Measurements from ENCODE around the gene FTO.

The FTO gene

DNA sequence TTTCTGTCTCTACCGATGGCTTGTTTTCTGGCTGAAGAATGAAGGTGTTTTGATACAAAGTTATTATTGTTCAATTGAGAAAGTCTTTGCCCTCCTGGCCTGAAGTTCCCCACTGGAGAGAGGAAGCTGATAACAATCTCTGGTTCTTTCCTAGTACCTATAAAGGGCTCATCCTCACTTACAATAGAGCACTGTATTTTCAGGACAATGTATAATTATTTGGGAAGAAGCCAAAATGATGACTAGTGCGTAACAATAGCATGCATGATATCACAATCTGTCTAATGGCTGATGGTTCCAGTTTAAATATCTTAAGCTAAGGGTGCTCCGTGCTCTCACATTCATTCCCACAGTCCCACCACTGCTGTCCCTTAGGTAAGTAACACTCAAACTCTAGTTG is 351.9 kb downstream of the FTO start:
- TF ChIP-seq, protein P1, sequence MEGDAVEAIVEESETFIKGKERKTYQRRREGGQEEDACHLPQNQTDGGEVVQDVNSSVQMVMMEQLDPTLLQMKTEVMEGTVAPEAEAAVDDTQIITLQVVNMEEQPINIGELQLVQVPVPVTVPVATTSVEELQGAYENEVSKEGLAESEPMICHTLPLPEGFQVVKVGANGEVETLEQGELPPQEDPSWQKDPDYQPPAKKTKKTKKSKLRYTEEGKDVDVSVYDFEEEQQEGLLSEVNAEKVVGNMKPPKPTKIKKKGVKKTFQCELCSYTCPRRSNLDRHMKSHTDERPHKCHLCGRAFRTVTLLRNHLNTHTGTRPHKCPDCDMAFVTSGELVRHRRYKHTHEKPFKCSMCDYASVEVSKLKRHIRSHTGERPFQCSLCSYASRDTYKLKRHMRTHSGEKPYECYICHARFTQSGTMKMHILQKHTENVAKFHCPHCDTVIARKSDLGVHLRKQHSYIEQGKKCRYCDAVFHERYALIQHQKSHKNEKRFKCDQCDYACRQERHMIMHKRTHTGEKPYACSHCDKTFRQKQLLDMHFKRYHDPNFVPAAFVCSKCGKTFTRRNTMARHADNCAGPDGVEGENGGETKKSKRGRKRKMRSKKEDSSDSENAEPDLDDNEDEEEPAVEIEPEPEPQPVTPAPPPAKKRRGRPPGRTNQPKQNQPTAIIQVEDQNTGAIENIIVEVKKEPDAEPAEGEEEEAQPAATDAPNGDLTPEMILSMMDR (IDR thresholded peaks at IDR 0.05; ENCODE audit: control insufficient read depth, insufficient read depth, low read depth, low read length, missing control alignments): no peak
- no peak for DNase-seq (ENCODE audit: low read depth)
- H3K4me3 ChIP-seq (ENCODE audit: control insufficient read depth, low read depth, low read length): no peak overlapping the region

DNA sequence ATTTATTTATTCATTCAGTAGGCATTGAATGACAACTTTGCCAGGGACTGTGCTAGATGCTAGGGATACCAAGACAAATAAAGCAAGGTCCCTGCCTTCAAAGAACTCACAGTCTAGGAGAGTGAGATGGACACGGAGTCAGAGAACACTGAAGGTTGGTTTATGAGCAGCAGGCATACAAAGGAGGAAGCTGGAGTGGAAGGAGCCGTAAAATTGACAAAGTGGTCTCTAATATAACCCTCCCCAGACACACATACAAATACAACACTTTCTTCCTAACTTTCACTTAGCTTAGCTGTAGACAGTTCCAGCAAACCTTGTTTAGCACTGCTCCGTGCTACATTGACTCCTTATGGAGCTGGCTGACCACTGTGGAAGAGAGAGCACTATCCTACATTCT is 353.0 kb downstream of the FTO start:
- TF ChIP-seq, protein P1 (IDR thresholded peaks at IDR 0.05; ENCODE audit: control insufficient read depth, insufficient read depth, low read depth, low read length, missing control alignments): no peak
- no peak overlapping the region for H3K4me3 ChIP-seq (ENCODE audit: control insufficient read depth, low read depth, low read length)
- no peak for DNase-seq (ENCODE audit: low read depth)

DNA sequence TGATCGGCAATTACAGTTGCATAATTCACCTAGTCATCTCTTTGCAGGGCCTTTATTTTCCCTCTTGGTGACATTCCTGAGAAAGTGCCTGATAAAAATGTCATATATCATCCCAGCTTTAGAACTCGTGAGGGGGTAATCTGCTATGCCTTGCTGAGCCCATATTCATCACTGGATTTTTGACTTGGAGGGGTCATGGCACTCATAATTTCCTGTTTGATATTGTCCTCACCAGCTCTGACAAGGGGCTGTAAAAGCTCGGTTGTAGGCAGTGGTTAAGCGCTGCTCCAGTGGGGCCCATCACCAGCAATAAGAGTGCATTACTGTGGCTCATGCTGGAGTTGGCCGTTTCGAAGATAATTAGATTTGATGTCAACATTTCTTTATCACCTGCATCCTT is 355.4 kb downstream of the FTO start:
- no peak for DNase-seq (ENCODE audit: low read depth)
- no peak overlapping the region for H3K4me3 ChIP-seq (ENCODE audit: control insufficient read depth, low read depth, low read length)
- TF ChIP-seq, protein P1 (IDR thresholded peaks at IDR 0.05; ENCODE audit: control insufficient read depth, insufficient read depth, low read depth, low read length, missing control alignments): no peak

DNA sequence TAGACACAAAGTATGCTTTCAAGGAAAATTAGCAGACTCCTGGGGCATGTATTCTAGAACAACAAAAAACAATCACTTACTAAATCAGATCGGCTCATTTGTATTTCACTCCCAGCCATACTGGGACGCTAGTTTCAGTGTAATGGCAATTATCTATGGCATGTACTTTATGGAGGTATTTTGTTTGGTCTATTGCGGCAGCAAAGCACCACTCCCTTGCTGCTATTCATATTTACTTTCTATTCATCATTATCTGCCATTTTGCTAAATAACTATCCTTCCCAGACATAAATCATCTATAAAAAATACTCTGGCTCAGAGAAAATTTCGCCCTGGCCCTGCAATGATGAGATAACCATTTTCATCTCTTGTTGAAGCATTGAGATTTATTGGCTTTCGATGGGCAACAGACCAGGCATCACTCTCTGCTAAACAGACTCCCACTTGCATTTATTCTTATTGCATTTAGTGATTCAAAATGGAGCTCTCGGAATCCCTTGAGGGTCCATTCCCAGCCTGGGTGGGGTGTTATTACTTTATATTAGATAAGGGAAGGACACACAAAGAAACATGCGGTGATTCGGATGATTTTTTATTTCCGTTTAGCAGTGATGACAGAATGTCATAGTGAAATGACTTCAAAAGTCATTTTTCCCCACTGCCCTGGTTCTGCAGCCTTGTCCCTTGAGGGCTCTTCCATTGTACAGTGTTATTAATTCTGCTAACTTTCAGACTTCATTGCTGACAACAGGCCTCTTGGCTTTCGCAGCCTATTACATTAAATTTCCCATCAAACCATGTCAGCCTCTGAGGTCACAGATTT is 356.9 kb downstream of the FTO start:
- TF ChIP-seq, protein P1 (IDR thresholded peaks at IDR 0.05; ENCODE audit: control insufficient read depth, insufficient read depth, low read depth, low read length, missing control alignments): no peak
- DNase-seq (ENCODE audit: low read depth): no peak
- H3K4me3 ChIP-seq (ENCODE audit: control insufficient read depth, low read depth, low read length): no peak overlapping the region

DNA sequence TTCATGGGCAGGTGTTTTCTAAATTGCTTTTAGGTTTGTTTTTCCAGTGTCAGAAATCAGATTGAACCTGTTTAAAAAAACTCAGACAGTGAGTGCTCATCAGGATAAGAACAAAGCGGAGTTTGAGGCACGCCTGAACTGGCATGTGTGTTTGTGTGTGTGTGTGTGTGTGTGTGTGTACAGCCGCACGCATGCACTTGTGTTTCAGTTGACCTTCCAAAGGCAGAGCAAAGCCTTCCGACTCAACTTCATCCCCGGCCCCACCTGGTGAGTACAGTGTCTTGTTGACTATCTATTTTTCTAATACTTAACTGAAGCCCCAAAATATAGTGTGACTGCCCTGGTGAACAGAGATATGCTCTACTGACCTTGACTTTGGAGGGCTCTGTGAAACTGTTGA is 357.5 kb downstream of the FTO start:
- TF ChIP-seq, protein P1 (IDR thresholded peaks at IDR 0.05; ENCODE audit: control insufficient read depth, insufficient read depth, low read depth, low read length, missing control alignments): no peak
- DNase-seq (ENCODE audit: low read depth): no peak
- H3K4me3 ChIP-seq (ENCODE audit: control insufficient read depth, low read depth, low read length): no peak overlapping the region

DNA sequence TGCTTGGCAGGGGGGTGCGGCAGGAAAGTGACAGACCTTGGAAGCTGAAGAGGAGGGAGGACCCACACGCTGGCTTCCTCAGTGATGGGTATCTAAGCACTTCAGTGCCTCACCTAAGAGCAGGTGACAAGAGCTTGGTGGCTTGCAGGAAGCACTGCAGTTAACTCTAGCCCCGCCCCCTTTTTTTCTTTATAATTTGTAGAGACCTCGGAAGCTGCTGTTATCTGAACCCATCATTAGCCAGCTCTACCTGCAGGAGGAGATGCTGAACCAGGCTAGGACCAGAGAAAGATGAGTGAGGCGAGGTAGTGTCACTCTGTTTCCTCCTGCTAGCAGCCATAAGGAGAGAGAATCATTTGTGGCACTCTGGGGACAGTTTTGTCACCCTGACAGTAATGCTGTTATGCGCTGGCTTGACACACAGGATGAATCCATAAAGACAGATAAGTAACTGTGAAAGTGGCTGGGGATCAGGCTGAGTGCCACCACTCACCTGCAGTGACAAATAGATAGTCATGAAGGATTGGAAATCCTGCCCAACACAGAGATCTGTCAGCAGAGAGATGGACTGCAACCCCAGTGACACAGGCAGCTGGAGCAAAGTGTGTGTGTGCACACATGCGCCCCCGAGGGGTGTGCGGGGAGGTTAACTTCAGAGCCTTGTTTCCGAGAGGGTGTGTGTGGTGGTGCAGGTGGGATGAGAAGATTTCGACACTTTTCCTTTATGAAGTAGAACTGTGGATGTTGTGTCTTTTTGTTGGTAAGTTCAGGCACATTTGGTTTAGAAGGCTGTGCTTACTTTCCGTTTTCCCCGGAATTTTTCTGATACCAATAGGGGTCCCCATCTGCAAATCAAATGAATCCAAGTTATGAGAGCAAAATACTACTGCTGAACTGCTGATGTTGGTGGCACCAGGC is 358.7 kb downstream of the FTO start:
- TF ChIP-seq, protein P1 (IDR thresholded peaks at IDR 0.05; ENCODE audit: control insufficient read depth, insufficient read depth, low read depth, low read length, missing control alignments): no peak
- no peak for DNase-seq (ENCODE audit: low read depth)
- no peak overlapping the region for H3K4me3 ChIP-seq (ENCODE audit: control insufficient read depth, low read depth, low read length)

Data from AG09309 (cell line).